Gastroesophageal sphincter (tissue), 3 donors: Measurements from ENCODE around the gene TOLLIP.

ENCODE experiments used
- CTCF ChIP-seq, 4 experiments: fragments of 200-600 bp in 2 of 4; fragments of 450-650 bp in 2 of 4; sonication (generic) in 1 of 4; IDR thresholded peaks; one replicate each; pipeline ENCODE4 v1.5.1; 2017 to 2019; ENCODE audit warnings: antibody characterized with exemption in 4 of 4, mild to moderate bottlenecking in 2 of 4, moderate library complexity in 2 of 4
- EP300 ChIP-seq: sonication (generic); formaldehyde crosslinking; IDR thresholded peaks from one replicate; pipeline ENCODE4 v1.6.1; 2017; ENCODE audit warnings: antibody characterized with exemption, mild to moderate bottlenecking
- POLR2A ChIP-seq, 2 donors: fragments of 450-650 bp; IDR thresholded peaks; one replicate each; pipeline ENCODE4 v1.6.1; 2017; ENCODE audit warnings: antibody characterized with exemption in 2 of 2, mild to moderate bottlenecking in 2 of 2, moderate library complexity in 1 of 2
- POLR2AphosphoS5 ChIP-seq: sonication (generic); formaldehyde crosslinking; IDR thresholded peaks from one replicate; pipeline ENCODE4 v1.6.1; 2017; ENCODE audit warnings: antibody characterized with exemption

DNA sequence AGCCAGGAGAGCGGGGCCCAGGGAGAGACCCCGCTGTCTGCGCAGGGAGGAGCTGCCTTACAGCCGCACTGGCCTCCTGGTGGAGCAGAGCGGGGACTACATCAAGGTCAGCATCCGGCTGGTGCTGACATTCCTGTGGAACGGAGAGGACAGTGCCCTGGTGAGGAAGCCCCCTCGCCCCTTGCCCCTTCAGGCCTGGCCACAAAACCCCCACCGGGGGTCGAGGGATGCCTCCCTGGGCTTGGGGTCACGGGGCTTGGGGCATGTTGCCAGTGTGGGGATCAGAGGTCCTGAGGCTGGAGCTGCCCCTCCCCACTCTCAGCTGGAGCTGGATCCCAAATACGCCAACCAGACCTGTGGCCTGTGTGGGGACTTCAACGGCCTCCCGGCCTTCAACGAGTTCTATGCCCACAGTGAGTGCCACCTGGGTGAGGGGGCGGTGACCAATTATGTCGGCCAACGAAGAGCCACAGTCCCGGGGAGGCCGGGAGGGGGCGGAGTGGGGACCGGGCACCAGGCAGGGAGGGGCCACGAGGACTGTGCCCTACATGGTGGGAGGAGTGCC lies 82.4 kb downstream of the TOLLIP start:
- TF ChIP-seq CTCF (IDR thresholded peaks at IDR 0.05) (no peak), POLR2AphosphoS5 (no peak), EP300 (no peak), POLR2A (IDR thresholded peaks at IDR 0.05) (no peak)
